Measurements from ENCODE around the gene ROMO1. TPM values are rescaled to one million over a fixed set of nuclear protein-coding genes. Genes with fewer than 3 reads are reported as not detected.

ROMO1 gene
- total RNA-seq, 2 donors from 2014 or later: 196 to 243 TPM

DNA sequence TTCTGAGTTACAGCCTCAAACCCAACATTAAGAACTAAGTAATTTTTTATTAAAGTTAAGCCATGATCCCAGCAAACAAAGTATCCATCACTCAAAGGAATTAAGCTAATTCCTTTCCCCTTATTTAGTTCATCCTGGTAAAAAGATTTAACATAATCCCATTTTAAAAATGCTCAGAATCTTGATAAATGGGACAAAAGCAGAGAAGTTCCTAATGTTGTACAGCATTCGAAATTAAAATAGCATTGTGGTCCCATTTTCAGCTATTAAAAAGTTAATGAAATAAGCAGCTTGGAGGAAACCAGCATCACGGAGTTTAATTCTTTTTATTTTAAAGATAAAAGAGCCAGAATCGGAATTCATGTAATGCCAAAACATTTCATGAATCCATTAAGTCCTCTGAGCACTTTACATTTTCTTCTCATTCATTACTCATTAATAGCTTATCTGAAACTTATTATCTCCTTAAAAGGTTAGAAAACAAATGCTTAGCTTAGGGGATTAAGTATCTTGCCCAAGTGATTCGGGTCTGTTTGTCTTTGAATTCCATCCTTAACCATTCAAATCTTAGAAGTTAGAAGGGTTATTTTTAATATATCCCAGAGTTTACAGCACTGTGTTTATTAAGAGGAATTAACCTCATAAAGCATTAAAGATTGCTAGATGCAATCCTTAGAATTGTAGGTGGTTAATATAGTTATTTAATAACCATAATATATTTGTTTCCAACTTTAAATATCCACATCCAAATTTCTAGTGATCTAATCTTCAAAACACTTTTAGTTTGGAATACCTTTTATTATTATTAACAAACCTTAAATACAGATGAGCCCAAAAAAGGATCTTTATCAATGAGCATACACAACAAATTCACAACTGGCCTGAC, 31.6 kb downstream of the ROMO1 start:
- H3K27ac ChIP-seq: no peak overlapping the region
- TF ChIP-seq, protein P1, sequence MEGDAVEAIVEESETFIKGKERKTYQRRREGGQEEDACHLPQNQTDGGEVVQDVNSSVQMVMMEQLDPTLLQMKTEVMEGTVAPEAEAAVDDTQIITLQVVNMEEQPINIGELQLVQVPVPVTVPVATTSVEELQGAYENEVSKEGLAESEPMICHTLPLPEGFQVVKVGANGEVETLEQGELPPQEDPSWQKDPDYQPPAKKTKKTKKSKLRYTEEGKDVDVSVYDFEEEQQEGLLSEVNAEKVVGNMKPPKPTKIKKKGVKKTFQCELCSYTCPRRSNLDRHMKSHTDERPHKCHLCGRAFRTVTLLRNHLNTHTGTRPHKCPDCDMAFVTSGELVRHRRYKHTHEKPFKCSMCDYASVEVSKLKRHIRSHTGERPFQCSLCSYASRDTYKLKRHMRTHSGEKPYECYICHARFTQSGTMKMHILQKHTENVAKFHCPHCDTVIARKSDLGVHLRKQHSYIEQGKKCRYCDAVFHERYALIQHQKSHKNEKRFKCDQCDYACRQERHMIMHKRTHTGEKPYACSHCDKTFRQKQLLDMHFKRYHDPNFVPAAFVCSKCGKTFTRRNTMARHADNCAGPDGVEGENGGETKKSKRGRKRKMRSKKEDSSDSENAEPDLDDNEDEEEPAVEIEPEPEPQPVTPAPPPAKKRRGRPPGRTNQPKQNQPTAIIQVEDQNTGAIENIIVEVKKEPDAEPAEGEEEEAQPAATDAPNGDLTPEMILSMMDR (IDR thresholded peaks at IDR 0.05): no peak
- DNase-seq (ENCODE audit: low spot score) (no peak), ATAC-seq (ENCODE audit: insufficient number of reproducible peaks, low FRiP score, low read depth) (no peak)
- no peak overlapping the region for H3K4me3 ChIP-seq
- H3K27me3 ChIP-seq (replicated peaks; ENCODE audit: insufficient read depth): no peaks in the 10 kb centered on the region
- H3K9me3 ChIP-seq: no peaks in the 10 kb centered on the region
- H3K4me1 ChIP-seq (ENCODE audit: control insufficient read depth in 1 of 2, low read depth in 2 of 2): peaks cover 45 to 55% of the 10 kb centered on the region in 2 donors
- H3K36me3 ChIP-seq: peaks cover 68% of the 10 kb centered on the region

DNA sequence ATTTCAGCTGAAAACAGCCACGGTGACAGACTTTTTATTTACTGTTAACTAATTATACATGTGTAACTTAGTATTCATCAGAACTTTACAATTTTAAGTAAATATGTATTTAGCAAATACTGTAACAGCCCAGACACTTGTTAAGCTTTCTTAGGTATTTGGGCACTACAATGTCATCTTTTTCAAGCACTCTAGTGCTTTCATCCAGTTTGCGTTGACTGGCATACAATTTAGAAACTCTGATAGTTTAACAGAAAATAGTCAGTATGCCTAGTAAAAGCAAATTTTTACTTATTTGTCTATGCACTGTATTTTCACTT, 32.2 kb downstream of the ROMO1 start:
- H3K9me3 ChIP-seq: no peaks in the 10 kb centered on the region
- TF ChIP-seq, protein P1 (IDR thresholded peaks at IDR 0.05): no peak
- H3K27ac ChIP-seq: no peak overlapping the region
- no peak for ATAC-seq (ENCODE audit: insufficient number of reproducible peaks, low FRiP score, low read depth)
- H3K4me3 ChIP-seq: no peak overlapping the region
- H3K27me3 ChIP-seq (replicated peaks; ENCODE audit: insufficient read depth): no peaks in the 10 kb centered on the region
- H3K36me3 ChIP-seq: peaks cover 68% of the 10 kb centered on the region
- H3K4me1 ChIP-seq (ENCODE audit: control insufficient read depth in 1 of 2, low read depth in 2 of 2): peaks cover 51 to 61% of the 10 kb centered on the region in 2 donors
- no peak for DNase-seq (ENCODE audit: low spot score)

DNA sequence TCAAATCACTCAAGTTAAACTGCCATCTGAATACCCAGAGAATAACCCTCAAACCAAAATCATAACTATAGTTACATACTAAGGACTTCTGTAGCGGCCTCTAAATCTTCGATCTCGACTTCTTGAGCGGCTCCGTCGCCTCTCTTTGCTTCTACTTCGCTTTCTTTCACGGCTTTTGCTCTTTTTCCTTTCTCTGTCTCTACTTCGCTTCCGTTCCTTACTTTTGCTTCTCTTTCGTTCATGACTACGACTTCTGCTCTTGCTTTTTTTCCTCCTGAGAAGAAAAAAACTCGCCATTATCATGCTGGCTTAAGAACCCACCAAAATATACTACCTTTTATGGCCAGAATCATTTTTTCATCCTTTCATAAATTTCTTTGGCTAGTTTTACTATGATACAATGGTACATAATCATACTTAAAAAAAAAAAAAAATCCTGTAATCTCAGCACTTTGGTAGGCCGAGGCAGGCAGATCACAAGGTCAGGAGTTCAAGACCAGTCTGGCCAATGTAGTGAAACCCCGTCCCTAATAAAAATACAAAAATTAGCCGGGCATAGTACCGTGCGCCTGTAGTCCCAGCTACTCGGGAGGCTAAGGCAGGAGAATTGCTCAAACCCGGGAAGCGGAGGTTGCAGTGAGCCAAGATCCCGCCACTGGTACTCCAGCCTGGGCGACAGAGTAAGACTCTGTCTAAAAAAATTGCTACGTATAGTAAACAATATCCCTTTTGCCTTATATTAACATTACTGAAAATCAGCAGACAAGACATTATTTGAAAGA, 32.8 kb downstream of the ROMO1 start:
- TF ChIP-seq, protein P1 (IDR thresholded peaks at IDR 0.05): no peak
- peaks cover 54 to 65% of the 10 kb centered on the region in 2 donors for H3K4me1 ChIP-seq (ENCODE audit: control insufficient read depth in 1 of 2, low read depth in 2 of 2)

GRCh38 chr20:35732644-35732982, 33.4 kb downstream of the ROMO1 start:
- peaks cover 54 to 65% of the 10 kb centered on the region in 2 donors for H3K4me1 ChIP-seq (ENCODE audit: control insufficient read depth in 1 of 2, low read depth in 2 of 2)
- ATAC-seq (ENCODE audit: insufficient number of reproducible peaks, low FRiP score, low read depth) (no peak), DNase-seq (ENCODE audit: low spot score) (no peak)
- TF ChIP-seq, protein P1 (IDR thresholded peaks at IDR 0.05): no peak
- H3K4me3 ChIP-seq: no peak overlapping the region
- H3K27ac ChIP-seq: peak overlapping the region in 1 of 2 donors; percentile 12
- peaks cover 70% of the 10 kb centered on the region for H3K36me3 ChIP-seq
- H3K9me3 ChIP-seq: no peaks in the 10 kb centered on the region
- H3K27me3 ChIP-seq (replicated peaks; ENCODE audit: insufficient read depth): no peaks in the 10 kb centered on the region

More for the DNA sequence above, 32.8 kb downstream of the ROMO1 start:
- ATAC-seq (ENCODE audit: insufficient number of reproducible peaks, low FRiP score, low read depth): no peak
- peak overlapping the region in 1 of 2 donors; percentile 12 for H3K27ac ChIP-seq
- H3K9me3 ChIP-seq: no peaks in the 10 kb centered on the region
- DNase-seq (ENCODE audit: low spot score): no peak
- no peak overlapping the region for H3K4me3 ChIP-seq
- H3K36me3 ChIP-seq: peaks cover 68% of the 10 kb centered on the region
- no peaks in the 10 kb centered on the region for H3K27me3 ChIP-seq (replicated peaks; ENCODE audit: insufficient read depth)

DNA sequence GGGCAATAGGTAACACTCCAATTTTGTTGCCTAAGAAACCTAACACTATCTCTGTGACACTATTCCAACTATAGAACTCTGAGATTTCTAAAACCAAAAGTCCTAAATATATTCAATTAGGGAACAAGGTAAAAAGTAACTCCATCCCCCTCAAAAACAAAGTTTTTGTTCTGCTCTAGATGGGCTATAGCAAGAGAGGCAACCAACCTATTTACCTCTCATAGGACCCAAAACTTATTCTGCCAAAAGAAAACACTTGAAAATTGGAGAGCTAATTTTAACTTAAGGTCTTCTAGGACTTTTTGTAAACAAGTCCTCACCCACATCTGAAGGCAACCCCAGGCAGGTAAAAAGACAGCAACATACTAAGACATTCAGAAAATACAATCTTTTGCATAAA, 35.2 kb downstream of the ROMO1 start:
- H3K36me3 ChIP-seq: peaks cover 70% of the 10 kb centered on the region
- TF ChIP-seq, protein P1 (IDR thresholded peaks at IDR 0.05): no peak
- no peaks in the 10 kb centered on the region for H3K9me3 ChIP-seq
- no peak for ATAC-seq (ENCODE audit: insufficient number of reproducible peaks, low FRiP score, low read depth)
- H3K4me1 ChIP-seq (ENCODE audit: control insufficient read depth in 1 of 2, low read depth in 2 of 2): peaks cover 65 to 77% of the 10 kb centered on the region in 2 donors
- no peaks in the 10 kb centered on the region for H3K27me3 ChIP-seq (replicated peaks; ENCODE audit: insufficient read depth)
- H3K27ac ChIP-seq: no peak overlapping the region
- no peak for DNase-seq (ENCODE audit: low spot score)
- no peak overlapping the region for H3K4me3 ChIP-seq

Data from thoracic aorta (tissue), 2 donors.